Esophagus muscularis mucosa (tissue), 3 donors: ENCODE results near the gene TTBK1.

Experiments
- CTCF ChIP-seq, 3 experiments: fragments of 200-600 bp in 2 of 3; fragments of 450-650 bp in 1 of 3; sonication (generic) in 2 of 3; IDR thresholded peaks; one replicate each; pipeline ENCODE4 v1.5.1; 2017 to 2019; ENCODE audit warnings: antibody characterized with exemption in 3 of 3, mild to moderate bottlenecking in 2 of 3, moderate library complexity in 1 of 3
- POLR2AphosphoS5 ChIP-seq, 2 donors: sonication (generic); formaldehyde crosslinking; IDR thresholded peaks; one replicate each; pipeline ENCODE4 v1.6.1; 2017; ENCODE audit warnings: antibody characterized with exemption in 2 of 2

GRCh38 chr6:43310624-43311023, 67.3 kb downstream of the TTBK1 start:
- TF ChIP-seq POLR2AphosphoS5 (IDR thresholded peaks at IDR 0.05) = no peak
- TF ChIP-seq CTCF (IDR thresholded peaks at IDR 0.05) = no peak
